ENCODE results near the gene IGSF3.

The IGSF3 gene

DNA sequence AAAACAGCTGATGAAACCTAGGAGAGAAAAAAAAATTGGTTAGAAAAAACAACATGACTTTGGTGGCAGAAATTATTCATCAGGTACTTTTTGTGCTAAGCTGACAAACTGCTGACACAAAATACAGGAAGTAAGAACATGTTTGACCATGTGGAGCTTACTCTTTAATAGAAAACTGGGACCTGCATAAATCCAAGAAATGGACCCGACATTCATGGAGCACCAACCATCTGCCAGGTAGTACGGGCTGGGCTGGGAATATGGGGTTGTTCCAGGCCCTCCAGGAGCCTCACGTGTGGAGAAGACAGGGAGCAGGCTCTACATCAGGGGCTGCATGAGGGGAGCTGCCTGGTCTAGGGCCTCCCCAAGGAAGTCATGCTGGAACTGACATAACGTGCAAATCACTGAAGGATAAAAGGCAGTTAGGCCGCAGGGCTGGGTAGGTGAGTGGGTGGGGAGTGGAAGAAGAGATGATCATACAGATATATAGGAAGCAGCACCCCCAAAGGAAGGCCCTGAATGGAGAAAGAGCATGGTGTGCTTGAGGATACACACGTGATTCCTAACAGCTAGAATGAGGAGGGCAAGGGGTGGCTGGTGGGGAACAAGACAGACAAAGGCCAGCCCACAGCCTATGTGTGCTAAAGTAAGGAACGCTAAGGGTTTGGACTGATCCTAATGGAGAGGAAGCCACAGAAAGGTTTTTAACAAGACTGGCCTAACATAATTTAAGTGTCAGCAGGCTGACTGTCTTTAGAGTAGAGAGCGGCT, 122.8 kb downstream of the IGSF3 start:
- H3K27ac ChIP-seq, result no peak overlapping the region
- TF ChIP-seq ZFX (IDR thresholded peaks at IDR 0.05), result no peak
- TF ChIP-seq, protein P1, sequence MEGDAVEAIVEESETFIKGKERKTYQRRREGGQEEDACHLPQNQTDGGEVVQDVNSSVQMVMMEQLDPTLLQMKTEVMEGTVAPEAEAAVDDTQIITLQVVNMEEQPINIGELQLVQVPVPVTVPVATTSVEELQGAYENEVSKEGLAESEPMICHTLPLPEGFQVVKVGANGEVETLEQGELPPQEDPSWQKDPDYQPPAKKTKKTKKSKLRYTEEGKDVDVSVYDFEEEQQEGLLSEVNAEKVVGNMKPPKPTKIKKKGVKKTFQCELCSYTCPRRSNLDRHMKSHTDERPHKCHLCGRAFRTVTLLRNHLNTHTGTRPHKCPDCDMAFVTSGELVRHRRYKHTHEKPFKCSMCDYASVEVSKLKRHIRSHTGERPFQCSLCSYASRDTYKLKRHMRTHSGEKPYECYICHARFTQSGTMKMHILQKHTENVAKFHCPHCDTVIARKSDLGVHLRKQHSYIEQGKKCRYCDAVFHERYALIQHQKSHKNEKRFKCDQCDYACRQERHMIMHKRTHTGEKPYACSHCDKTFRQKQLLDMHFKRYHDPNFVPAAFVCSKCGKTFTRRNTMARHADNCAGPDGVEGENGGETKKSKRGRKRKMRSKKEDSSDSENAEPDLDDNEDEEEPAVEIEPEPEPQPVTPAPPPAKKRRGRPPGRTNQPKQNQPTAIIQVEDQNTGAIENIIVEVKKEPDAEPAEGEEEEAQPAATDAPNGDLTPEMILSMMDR (conservative IDR thresholded peaks at IDR 0.05), result no peak

DNA sequence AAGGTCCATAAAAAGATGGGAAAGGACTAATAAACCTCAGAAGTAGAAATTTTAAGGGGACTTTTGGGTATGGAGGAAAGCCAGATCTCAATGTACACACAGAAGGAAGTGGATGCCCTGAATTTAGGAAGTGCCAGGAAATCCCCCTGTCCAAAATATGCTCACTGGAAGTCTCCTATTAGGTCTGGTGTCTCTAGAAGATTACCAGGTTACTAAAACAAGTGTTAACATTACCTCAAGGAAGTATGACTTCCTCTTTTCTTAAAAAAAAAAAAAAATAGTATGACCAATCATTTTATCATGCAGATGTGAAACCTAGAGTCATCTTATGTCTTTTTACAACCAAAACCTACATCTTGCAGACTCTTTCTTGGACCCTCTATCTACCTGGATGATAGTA, 127.4 kb downstream of the IGSF3 start:
- TF ChIP-seq ZFX (IDR thresholded peaks at IDR 0.05), result no peak
- TF ChIP-seq, protein P1 (conservative IDR thresholded peaks at IDR 0.05), result no peak
- H3K27ac ChIP-seq, result no peak overlapping the region

DNA sequence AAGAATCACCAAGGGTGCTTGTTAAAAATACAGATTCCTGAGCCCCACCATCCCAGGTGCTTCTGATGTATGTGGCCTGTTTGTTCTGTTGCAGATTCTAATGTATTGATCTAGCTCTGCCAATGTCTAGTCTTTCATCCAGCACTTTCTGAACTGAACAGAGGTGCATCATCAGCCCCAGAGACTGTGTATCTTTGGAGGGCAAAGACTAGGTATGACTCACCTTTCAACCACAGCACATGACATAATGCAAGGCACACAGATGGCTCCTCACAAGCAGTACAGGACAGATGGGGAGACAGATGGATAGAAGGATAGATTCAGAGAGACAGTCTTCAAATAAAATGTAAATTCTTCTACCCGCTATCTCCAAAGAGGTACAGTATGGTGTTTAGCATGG, 129.0 kb downstream of the IGSF3 start:
- TF ChIP-seq, protein P1 (conservative IDR thresholded peaks at IDR 0.05), result no peak
- TF ChIP-seq ZFX (IDR thresholded peaks at IDR 0.05), result no peak
- no peak overlapping the region for H3K27ac ChIP-seq

DNA sequence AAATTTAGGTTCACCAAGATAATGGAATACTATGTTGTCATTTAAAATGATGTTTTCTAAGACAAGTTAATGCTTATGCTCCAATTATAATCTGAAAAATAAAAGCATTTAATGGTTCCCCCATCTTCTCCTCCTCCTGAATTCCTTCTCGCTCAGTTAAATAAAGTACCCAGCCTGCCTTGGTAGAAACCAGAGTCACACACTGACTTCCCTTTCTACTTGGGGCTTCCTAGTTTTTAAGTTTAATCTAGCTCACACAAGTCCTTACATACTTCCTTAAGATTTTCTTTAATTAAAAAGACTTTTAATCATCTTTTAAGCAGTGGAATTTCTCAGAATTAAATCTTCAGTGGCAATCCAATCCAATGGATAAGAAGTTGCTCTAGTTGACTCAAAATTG, 129.6 kb downstream of the IGSF3 start:
- TF ChIP-seq ZFX (IDR thresholded peaks at IDR 0.05), result no peak
- TF ChIP-seq, protein P1 (conservative IDR thresholded peaks at IDR 0.05), result no peak
- H3K27ac ChIP-seq, result no peak overlapping the region

DNA sequence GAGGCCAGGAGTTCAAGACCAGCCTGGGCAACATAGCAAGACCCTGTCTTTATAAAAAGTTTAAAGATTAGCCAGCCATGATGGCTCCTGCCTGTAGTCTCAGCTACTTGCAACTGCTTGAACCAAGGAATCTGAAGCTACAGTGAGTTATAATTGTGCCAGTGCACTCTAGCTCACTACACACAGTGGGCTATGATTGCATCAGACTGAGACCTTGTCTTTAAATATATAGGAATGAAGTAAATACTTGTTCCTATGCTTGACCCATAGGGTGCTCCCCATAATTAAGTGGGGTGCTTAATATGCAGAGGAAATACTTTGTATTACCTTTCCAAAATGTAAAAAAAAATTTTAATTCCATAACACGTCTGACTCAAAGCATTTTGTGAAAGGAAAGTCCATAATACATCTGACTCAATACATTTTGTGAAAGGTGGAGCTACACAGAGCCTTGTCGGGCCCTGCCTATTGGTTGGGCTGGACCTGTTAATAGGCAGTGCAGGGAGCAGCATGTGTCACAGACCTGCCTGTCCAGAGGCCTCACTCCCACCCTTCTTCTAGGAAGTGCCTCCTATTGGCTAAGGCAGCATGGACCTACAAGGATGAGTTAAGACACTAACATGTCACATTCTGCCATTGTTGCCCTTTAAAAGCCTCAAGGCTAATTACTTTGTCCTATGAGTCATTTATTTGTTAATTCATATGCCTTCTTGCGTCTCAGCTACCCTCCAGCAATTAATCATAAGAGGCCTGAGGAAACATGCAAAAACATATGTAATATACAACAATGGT, 130.3 kb downstream of the IGSF3 start:
- TF ChIP-seq ZFX (IDR thresholded peaks at IDR 0.05), result no peak
- TF ChIP-seq, protein P1 (conservative IDR thresholded peaks at IDR 0.05), result no peak
- H3K27ac ChIP-seq, result no peak overlapping the region

DNA sequence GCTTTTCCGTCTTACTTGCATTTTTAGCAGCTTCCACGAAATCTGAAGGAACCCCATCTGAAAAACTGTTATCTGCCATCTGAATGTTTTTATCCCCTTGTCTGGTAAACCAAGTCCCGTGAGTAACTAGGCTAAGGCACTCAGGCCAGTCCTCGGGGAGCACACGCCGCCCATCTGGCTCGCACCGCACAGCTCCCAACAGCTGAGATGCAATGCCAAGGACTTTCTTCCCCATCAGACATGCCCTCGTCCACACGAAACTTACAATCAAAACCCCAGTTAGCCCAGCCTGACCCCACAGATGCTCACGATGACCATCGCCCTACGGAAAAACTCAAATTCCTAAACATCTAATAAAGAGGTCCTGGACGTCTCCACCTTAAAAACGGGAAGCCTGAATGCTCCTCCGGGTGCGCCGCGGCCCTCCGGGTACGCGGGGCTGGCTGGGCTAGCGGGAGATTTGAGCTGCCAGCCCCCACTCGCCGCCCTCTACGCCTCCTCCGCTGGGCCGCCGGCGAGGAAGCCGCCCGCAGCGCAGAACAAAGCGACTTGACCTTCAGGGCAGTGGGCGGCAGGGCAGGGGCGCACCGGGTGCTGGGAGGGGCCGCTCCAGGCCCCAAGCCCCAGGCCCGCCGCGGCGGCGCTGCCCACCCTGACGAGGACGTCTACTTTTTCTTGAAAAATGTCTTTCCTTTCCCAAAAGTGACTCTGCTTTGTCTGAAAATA, 133.4 kb downstream of the IGSF3 start:
- TF ChIP-seq, protein P1 (conservative IDR thresholded peaks at IDR 0.05), result no peak
- TF ChIP-seq ZFX (IDR thresholded peaks at IDR 0.05), result no peak
- H3K27ac ChIP-seq, result no peak overlapping the region

All from C4-2B (cell line).